ENCODE results near the gene TTN. TPM values are rescaled to one million over a fixed set of nuclear protein-coding genes. Genes with fewer than 3 reads are reported as not detected.
A peak's percentile ranks its signal among the peaks of the same experiment; 100 is the strongest.

The TTN gene
- total RNA-seq, 1 donor from 2014 or later = 1.3 TPM

DNA sequence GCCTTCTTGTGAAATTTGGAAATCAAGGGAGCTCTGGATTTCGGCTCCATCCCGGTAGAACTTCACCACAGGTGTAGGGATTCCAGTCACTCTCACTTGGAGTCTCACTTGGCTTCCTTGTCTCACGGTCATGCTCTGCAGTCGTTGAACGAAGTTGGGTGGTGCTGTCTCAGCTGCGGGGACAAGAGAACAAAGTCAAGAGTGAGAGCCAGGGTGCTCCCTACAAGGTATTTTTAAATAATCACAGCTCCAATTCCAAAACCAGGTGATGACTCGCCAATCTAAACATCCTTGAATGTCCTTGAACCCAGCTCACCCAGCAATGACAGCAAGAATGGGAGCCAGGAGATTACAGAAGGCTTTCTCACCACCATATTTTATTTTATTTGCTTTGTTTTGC, 6.7 kb downstream of the TTN start:
- H2AFZ ChIP-seq (replicated peaks) = peak overlapping the region; percentile 6
- H3K4me1 Mint-ChIP-seq = peaks cover 3% of the 10 kb centered on the region
- H3K4me3 ChIP-seq = no peak overlapping the region
- H3K9me3 Mint-ChIP-seq = peaks cover 6% of the 10 kb centered on the region
- TF ChIP-seq EZH2 (IDR thresholded peaks at IDR 0.05) = no peak
- TF ChIP-seq, protein P1, sequence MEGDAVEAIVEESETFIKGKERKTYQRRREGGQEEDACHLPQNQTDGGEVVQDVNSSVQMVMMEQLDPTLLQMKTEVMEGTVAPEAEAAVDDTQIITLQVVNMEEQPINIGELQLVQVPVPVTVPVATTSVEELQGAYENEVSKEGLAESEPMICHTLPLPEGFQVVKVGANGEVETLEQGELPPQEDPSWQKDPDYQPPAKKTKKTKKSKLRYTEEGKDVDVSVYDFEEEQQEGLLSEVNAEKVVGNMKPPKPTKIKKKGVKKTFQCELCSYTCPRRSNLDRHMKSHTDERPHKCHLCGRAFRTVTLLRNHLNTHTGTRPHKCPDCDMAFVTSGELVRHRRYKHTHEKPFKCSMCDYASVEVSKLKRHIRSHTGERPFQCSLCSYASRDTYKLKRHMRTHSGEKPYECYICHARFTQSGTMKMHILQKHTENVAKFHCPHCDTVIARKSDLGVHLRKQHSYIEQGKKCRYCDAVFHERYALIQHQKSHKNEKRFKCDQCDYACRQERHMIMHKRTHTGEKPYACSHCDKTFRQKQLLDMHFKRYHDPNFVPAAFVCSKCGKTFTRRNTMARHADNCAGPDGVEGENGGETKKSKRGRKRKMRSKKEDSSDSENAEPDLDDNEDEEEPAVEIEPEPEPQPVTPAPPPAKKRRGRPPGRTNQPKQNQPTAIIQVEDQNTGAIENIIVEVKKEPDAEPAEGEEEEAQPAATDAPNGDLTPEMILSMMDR (IDR thresholded peaks at IDR 0.05) = no peak
- TF ChIP-seq EZH2phosphoT487 (IDR thresholded peaks at IDR 0.05) = no peak
- no peaks in the 10 kb centered on the region for H3K27me3 ChIP-seq
- H3K4me1 ChIP-seq = peaks cover 5% of the 10 kb centered on the region
- H3K27ac ChIP-seq = no peak overlapping the region
- H3K4me2 ChIP-seq = no peak overlapping the region
- no peaks in the 10 kb centered on the region for H4K20me1 ChIP-seq (ENCODE audit: low read depth)
- H3K27me3 Mint-ChIP-seq (ENCODE audit: insufficient read depth, low read depth) = no peaks in the 10 kb centered on the region
- no peak for DNase-seq (ENCODE audit: low spot score)
- no peak overlapping the region for H3K4me3 Mint-ChIP-seq
- no peaks in the 10 kb centered on the region for H3F3A ChIP-seq (ENCODE audit: low read depth)
- H3K9me3 ChIP-seq (ENCODE audit: low read depth) = no peaks in the 10 kb centered on the region
- H3K27ac Mint-ChIP-seq = no peak overlapping the region
- H3K36me3 Mint-ChIP-seq = no peaks in the 10 kb centered on the region
- no peaks in the 10 kb centered on the region for H3K36me3 ChIP-seq
- no peak overlapping the region for H3K9ac ChIP-seq
- H3K79me2 ChIP-seq (ENCODE audit: low read depth) = no peaks in the 10 kb centered on the region

DNA sequence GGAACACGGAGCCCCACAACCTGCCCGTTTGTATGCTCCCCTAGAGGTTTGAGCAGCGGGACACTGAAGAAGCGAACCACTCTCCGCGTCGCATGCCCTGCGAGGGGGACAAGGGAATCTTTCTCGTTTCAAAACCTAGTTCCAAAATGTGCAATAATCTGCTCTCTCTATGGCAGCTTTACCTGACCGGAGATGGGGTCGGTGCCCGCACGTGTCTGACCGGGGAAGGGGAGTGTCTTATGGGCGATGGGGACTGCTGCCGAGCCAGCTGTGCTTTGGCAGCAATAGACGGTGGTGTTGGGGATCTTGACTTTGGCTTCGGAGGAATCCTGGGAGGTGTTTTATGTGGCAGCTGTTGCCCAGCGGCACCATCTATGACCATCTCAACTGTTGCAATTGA, 7.9 kb downstream of the TTN start:
- H3K27ac Mint-ChIP-seq = no peak overlapping the region
- H3K9me3 Mint-ChIP-seq = peaks cover 6% of the 10 kb centered on the region
- no peaks in the 10 kb centered on the region for H3K9me3 ChIP-seq (ENCODE audit: low read depth)
- no peaks in the 10 kb centered on the region for H3K27me3 Mint-ChIP-seq (ENCODE audit: insufficient read depth, low read depth)
- H3K36me3 Mint-ChIP-seq = no peaks in the 10 kb centered on the region
- no peak overlapping the region for H3K4me3 ChIP-seq
- H3K27me3 ChIP-seq = no peaks in the 10 kb centered on the region
- H3K4me1 Mint-ChIP-seq = peaks cover 6% of the 10 kb centered on the region
- no peak overlapping the region for H3K9ac ChIP-seq
- no peaks in the 10 kb centered on the region for H4K20me1 ChIP-seq (ENCODE audit: low read depth)
- peaks cover 8% of the 10 kb centered on the region for H3K4me1 ChIP-seq
- TF ChIP-seq EZH2 (IDR thresholded peaks at IDR 0.05) = no peak
- TF ChIP-seq, protein P1 (IDR thresholded peaks at IDR 0.05) = no peak
- TF ChIP-seq EZH2phosphoT487 (IDR thresholded peaks at IDR 0.05) = no peak
- H3K4me3 Mint-ChIP-seq = no peak overlapping the region
- no peaks in the 10 kb centered on the region for H3K79me2 ChIP-seq (ENCODE audit: low read depth)
- no peak overlapping the region for H3K4me2 ChIP-seq
- DNase-seq (ENCODE audit: low spot score) = no peak
- H3K27ac ChIP-seq = no peak overlapping the region
- no peaks in the 10 kb centered on the region for H3F3A ChIP-seq (ENCODE audit: low read depth)
- H2AFZ ChIP-seq (replicated peaks) = no peak overlapping the region
- no peaks in the 10 kb centered on the region for H3K36me3 ChIP-seq

DNA sequence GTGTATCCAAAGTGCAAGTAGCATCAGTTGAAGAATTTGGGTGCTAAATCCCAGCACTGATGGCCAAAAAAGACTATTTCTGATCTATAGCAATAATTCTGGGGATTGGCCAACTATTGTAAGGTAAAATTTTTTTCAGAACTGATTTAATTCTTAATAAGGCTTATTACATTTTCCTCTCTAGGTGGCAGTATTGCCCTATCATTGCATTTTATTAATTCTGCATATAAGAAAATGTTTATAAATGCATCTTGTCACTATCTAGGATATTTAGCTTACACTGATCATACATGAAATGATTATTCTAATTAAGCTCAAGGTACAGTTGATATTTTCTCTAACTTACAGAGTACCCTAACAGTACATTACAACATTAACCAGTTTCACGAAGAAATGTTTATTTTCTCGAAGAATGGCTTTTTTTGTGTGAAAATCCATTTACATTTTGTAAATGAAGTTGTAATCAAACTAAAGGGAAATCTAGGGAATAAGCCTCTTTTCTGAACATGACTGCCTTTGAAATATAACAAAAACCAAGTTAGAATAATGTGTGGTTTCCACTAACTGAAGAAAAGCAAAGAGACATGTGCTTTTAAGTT, 11.0 kb downstream of the TTN start:
- Histone ChIP-seq H3K4me2 (no peak overlapping the region), H3K79me2 (ENCODE audit: low read depth) (no peaks in the 10 kb centered on the region), H3K27ac (no peak overlapping the region), H3K4me1 (peaks cover 8% of the 10 kb centered on the region), H3K4me3 (no peak overlapping the region), H4K20me1 (ENCODE audit: low read depth) (no peaks in the 10 kb centered on the region), H3K27me3 (no peaks in the 10 kb centered on the region), H3K9ac (no peak overlapping the region), H3K9me3 (ENCODE audit: low read depth) (no peaks in the 10 kb centered on the region), H3F3A (ENCODE audit: low read depth) (no peaks in the 10 kb centered on the region), H2AFZ (replicated peaks) (peak overlapping the region; percentile 51), H3K36me3 (no peaks in the 10 kb centered on the region)
- Mint-ChIP-seq H3K27ac (no peak overlapping the region), H3K4me3 (no peak overlapping the region), H3K27me3 (ENCODE audit: insufficient read depth, low read depth) (no peaks in the 10 kb centered on the region), H3K4me1 (peaks cover 6% of the 10 kb centered on the region), H3K36me3 (no peaks in the 10 kb centered on the region), H3K9me3 (peaks cover 6% of the 10 kb centered on the region)
- TF ChIP-seq EZH2 (IDR thresholded peaks at IDR 0.05) = no peak
- no peak for TF ChIP-seq EZH2phosphoT487 (IDR thresholded peaks at IDR 0.05)
- TF ChIP-seq, protein P1 (IDR thresholded peaks at IDR 0.05) = peak; percentile 77
- no peak for DNase-seq (ENCODE audit: low spot score)
